Measurements from ENCODE around the gene MRPL33.

Gene MRPL33

DNA sequence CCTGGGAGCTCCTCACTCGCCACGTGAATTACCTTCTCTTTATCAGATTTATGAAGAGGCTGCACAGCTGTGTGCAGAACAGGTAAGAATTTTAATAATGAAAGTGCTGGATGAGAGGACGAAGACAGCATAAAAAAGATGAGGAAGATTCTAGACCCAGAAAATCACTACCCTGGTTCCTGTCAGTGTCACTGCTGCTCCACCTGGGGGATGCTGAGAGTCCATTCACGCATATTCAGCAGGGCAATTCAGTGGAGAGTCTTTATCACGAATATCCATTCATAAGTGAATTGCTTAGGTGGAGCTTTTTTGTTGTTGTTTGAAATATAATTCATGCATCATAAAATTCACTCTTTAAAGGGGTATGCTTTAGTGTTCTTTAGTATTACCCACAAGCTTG is 52.0 kb downstream of the MRPL33 start:
- no peak overlapping the region for H3K4me2 ChIP-seq (ENCODE audit: low read length)

DNA sequence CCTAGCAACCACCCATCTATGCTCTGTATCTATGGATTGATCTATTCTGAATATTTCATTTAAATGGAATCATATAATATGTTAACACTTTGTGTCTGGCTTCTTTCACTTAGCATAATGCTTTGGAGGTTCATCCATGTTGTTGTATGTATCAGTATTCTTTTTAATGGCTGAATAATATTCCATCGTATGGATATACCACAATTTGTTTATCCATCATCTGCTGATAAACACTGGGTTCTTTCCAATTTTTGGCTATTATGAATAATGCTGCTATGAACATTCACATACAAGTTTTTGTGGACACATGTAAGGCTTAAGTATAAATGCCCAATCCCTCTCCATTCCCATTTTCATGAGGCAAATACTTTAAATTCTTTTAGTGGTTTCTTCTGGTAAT is 52.9 kb downstream of the MRPL33 start:
- no peak overlapping the region for H3K4me3 ChIP-seq (ENCODE audit: low read depth, low read length)
- H2BK120ac ChIP-seq (ENCODE audit: insufficient read depth, low read length, poor library complexity) = no peak overlapping the region
- no peaks in the 10 kb centered on the region for H3K4me1 ChIP-seq (ENCODE audit: control insufficient read depth in 1 of 2, insufficient read depth in 2 of 2, low read length in 2 of 2)
- no peak overlapping the region for H3K27ac ChIP-seq (ENCODE audit: low read depth, low read length)
- H3K36me3 ChIP-seq (ENCODE audit: control insufficient read depth in 1 of 2, insufficient read depth in 2 of 2, low read length in 2 of 2) = no peaks in the 10 kb centered on the region
- H3K27me3 ChIP-seq (ENCODE audit: insufficient read depth, low read length) = no peaks in the 10 kb centered on the region
- no peaks in the 10 kb centered on the region for H3K79me2 ChIP-seq (ENCODE audit: control insufficient read depth, insufficient read depth, low read length, poor library complexity)
- no CpG with 5 or more reads among the region's 1 CpG for WGBS (ENCODE audit: extremely low coverage, insufficient coverage, insufficient read length)
- no peak overlapping the region for H2BK12ac ChIP-seq (ENCODE audit: low read length)
- no peak overlapping the region for H4K91ac ChIP-seq (ENCODE audit: low read depth, low read length)
- H3K9me3 ChIP-seq (ENCODE audit: insufficient read depth, low read depth, low read length) = peaks cover 2% of the 10 kb centered on the region
- no peaks in the 10 kb centered on the region for H3K79me1 ChIP-seq (ENCODE audit: low read length)
- no peak overlapping the region for H3K4ac ChIP-seq (ENCODE audit: low read depth, low read length)
- H2AK5ac ChIP-seq (ENCODE audit: low read length) = no peak overlapping the region
- no peak for DNase-seq
- no peak overlapping the region for H3K9ac ChIP-seq (ENCODE audit: low read length)
- no peak overlapping the region for H3K18ac ChIP-seq (ENCODE audit: low read length)
- no peak overlapping the region for H3K4me2 ChIP-seq (ENCODE audit: low read length)
- H2AFZ ChIP-seq (ENCODE audit: insufficient read depth, low read length, poor library complexity) = no peak overlapping the region
- no peak overlapping the region for H4K12ac ChIP-seq (ENCODE audit: low read depth, low read length)
- H2BK5ac ChIP-seq (ENCODE audit: low read depth, low read length, poor library complexity) = no peak overlapping the region
- no peak overlapping the region for H3K14ac ChIP-seq (ENCODE audit: low read length)
- H4K8ac ChIP-seq (ENCODE audit: low read depth, low read length) = no peak overlapping the region
- no peak overlapping the region for H3K23ac ChIP-seq (ENCODE audit: low read length)

More for the DNA sequence above, 52.0 kb downstream of the MRPL33 start:
- Histone ChIP-seq H3K36me3 (ENCODE audit: control insufficient read depth in 1 of 2, insufficient read depth in 2 of 2, low read length in 2 of 2) (no peaks in the 10 kb centered on the region), H4K91ac (ENCODE audit: low read depth, low read length) (no peak overlapping the region), H4K8ac (ENCODE audit: low read depth, low read length) (no peak overlapping the region), H3K79me1 (ENCODE audit: low read length) (no peaks in the 10 kb centered on the region), H4K12ac (ENCODE audit: low read depth, low read length) (no peak overlapping the region), H3K27ac (ENCODE audit: low read depth, low read length) (no peak overlapping the region), H3K4me1 (ENCODE audit: control insufficient read depth in 1 of 2, insufficient read depth in 2 of 2, low read length in 2 of 2) (no peaks in the 10 kb centered on the region), H2BK12ac (ENCODE audit: low read length) (no peak overlapping the region), H3K9ac (ENCODE audit: low read length) (no peak overlapping the region), H2BK120ac (ENCODE audit: insufficient read depth, low read length, poor library complexity) (no peak overlapping the region), H3K4ac (ENCODE audit: low read depth, low read length) (no peak overlapping the region), H3K23ac (ENCODE audit: low read length) (no peak overlapping the region), H2AFZ (ENCODE audit: insufficient read depth, low read length, poor library complexity) (no peak overlapping the region), H2AK5ac (ENCODE audit: low read length) (no peak overlapping the region), H3K14ac (ENCODE audit: low read length) (no peak overlapping the region), H2BK5ac (ENCODE audit: low read depth, low read length, poor library complexity) (no peak overlapping the region), H3K9me3 (ENCODE audit: insufficient read depth, low read depth, low read length) (peaks cover 2% of the 10 kb centered on the region), H3K4me3 (ENCODE audit: low read depth, low read length) (no peak overlapping the region), H3K18ac (ENCODE audit: low read length) (no peak overlapping the region), H3K79me2 (ENCODE audit: control insufficient read depth, insufficient read depth, low read length, poor library complexity) (no peaks in the 10 kb centered on the region), H3K27me3 (ENCODE audit: insufficient read depth, low read length) (no peaks in the 10 kb centered on the region)
- DNase-seq = no peak
- WGBS (ENCODE audit: extremely low coverage, insufficient coverage, insufficient read length) = no CpG with 5 or more reads among the region's 5 CpGs

DNA sequence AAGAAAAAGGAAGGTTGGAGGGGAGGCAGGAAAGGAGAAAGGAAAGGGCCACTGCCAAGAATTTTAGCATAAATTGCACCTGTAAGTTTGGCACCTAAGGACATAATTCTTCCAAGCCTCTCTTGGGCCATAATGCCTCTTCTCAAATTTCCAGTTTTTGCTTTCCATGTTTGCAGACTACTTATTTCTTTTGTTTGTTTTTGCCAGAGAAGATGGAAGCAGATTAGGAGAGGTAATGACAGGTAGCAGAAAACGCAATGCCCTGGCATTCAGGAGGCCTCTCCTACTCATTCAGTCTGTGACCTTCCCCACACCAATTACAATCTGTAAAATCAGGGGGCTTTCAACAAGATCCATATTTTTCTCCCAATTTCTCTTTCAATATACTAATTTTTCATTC is 56.8 kb downstream of the MRPL33 start:
- Histone ChIP-seq H3K4ac (ENCODE audit: low read depth, low read length) (no peak overlapping the region), H2AK5ac (ENCODE audit: low read length) (no peak overlapping the region), H3K79me1 (ENCODE audit: low read length) (no peaks in the 10 kb centered on the region), H2BK120ac (ENCODE audit: insufficient read depth, low read length, poor library complexity) (no peak overlapping the region), H3K4me3 (ENCODE audit: low read depth, low read length) (no peak overlapping the region), H3K4me1 (ENCODE audit: control insufficient read depth in 1 of 2, insufficient read depth in 2 of 2, low read length in 2 of 2) (no peaks in the 10 kb centered on the region), H3K23ac (ENCODE audit: low read length) (no peak overlapping the region), H3K36me3 (ENCODE audit: control insufficient read depth in 1 of 2, insufficient read depth in 2 of 2, low read length in 2 of 2) (peaks cover 0 to 2% of the 10 kb centered on the region in 2 experiments), H4K12ac (ENCODE audit: low read depth, low read length) (no peak overlapping the region), H3K14ac (ENCODE audit: low read length) (no peak overlapping the region), H2AFZ (ENCODE audit: insufficient read depth, low read length, poor library complexity) (no peak overlapping the region), H4K8ac (ENCODE audit: low read depth, low read length) (no peak overlapping the region), H3K79me2 (ENCODE audit: control insufficient read depth, insufficient read depth, low read length, poor library complexity) (no peaks in the 10 kb centered on the region), H3K9ac (ENCODE audit: low read length) (no peak overlapping the region), H3K27ac (ENCODE audit: low read depth, low read length) (no peak overlapping the region), H2BK5ac (ENCODE audit: low read depth, low read length, poor library complexity) (no peak overlapping the region), H4K91ac (ENCODE audit: low read depth, low read length) (no peak overlapping the region), H3K18ac (ENCODE audit: low read length) (no peak overlapping the region), H3K27me3 (ENCODE audit: insufficient read depth, low read length) (no peaks in the 10 kb centered on the region), H3K9me3 (ENCODE audit: insufficient read depth, low read depth, low read length) (peaks cover 2% of the 10 kb centered on the region), H2BK12ac (ENCODE audit: low read length) (no peak overlapping the region), H3K4me2 (ENCODE audit: low read length) (no peak overlapping the region)
- no peak for DNase-seq
- no CpG with 5 or more reads among the region's 1 CpG for WGBS (ENCODE audit: extremely low coverage, insufficient coverage, insufficient read length)

Data from trophoblast cell (in vitro differentiated cells and primary cell).